Psoas muscle (tissue), 8 donors: Measurements from ENCODE around the gene CYSRT1. TPM values are rescaled to one million over a fixed set of nuclear protein-coding genes. Genes with fewer than 3 reads are reported as not detected.

Experiments
- ATAC-seq, 4 donors: fragments of 200-7000 bp; cut with Tn5 transposase; one replicate each; pipeline ENCODE4 v1.9.1; 2020; ENCODE audit warnings: moderate library complexity in 3 of 4, mild to moderate bottlenecking in 2 of 4
- DNase-seq, 2 donors: peaks; one replicate each; pipeline ENCODE4 v3.0.0-alpha.2; 2020
- H3K27ac ChIP-seq: fragments of 200-600 bp; one replicate; pipeline ENCODE4 v1.8.0; 2022
- H3K27me3 ChIP-seq, 3 donors: fragments of 200-600 bp in 1 of 3; one replicate each; pipeline versions ENCODE4 v1.6.1 to v1.8.0; 2013 to 2022; ENCODE audit warnings: low read length in 2 of 3, mild to moderate bottlenecking in 2 of 3, moderate library complexity in 1 of 3; ENCODE audit not compliant: insufficient read depth in 3 of 3
- H3K36me3 ChIP-seq, 2 donors: fragments of 200-600 bp in 1 of 2; one replicate each; pipeline versions ENCODE4 v1.6.1 to v1.8.0; 2013 to 2022; ENCODE audit warnings: low read depth in 1 of 2, mild to moderate bottlenecking in 1 of 2, moderate library complexity in 1 of 2; ENCODE audit not compliant: insufficient read depth in 1 of 2
- H3K4me1 ChIP-seq: fragments of 200-600 bp; one replicate; pipeline ENCODE4 v1.8.0; 2022
- H3K4me3 ChIP-seq: fragments of 200-600 bp; one replicate; pipeline ENCODE4 v1.8.0; 2022; ENCODE audit warnings: mild to moderate bottlenecking
- H3K9me3 ChIP-seq: fragments of 200-600 bp; one replicate; pipeline ENCODE4 v1.8.0; 2022
- CTCF ChIP-seq: fragments of 200-600 bp; IDR thresholded peaks from one replicate; pipeline ENCODE4 v1.8.0; 2022; ENCODE audit warnings: antibody characterized with exemption
- WGBS, 3 donors: extraction: QIAGEN DNeasy Blood & Tissue Kit; methylation state at CpG; one replicate each; pipeline versions ENCODE4 v1.1.6 to v1.1.7; 2013; 5-methylcytosine and 5-hydroxymethylcytosine counted together
- intact Hi-C, 2 donors: fragments of 100-400 bp; cut with DNase I; formaldehyde crosslinking; loops; one replicate each; pipeline versions ENCODE4 v1.11.0 to v1.14.2; 2022
- polyA plus RNA-seq, 3 donors: library from polyadenylated mRNA; stranded (reverse); fragments of 200-250 nt; gene quantifications; one replicate each; pipeline ENCODE4 v1.2.3, GENCODE V29; 2013
- total RNA-seq, 4 donors: library from RNA; stranded (reverse); fragmentation: NEBNext Ultra II Directional in 2 of 4; extraction: Animal tissue kit (Norgen Biotek cat#: 25700) in 2 of 4; gene quantifications; one replicate each; pipeline versions ENCODE4 v1.2.1 to v1.2.4, GENCODE V29; 2021 to 2023
- donor health status: healthy with polysubstance abuse.
- donor health status: DM: no; HTN: no; CAD: no; lungs with moderate emphysema.
- donor health status: Bipolar disorder and iron deficiency.
- donor health status: healthy.
- donor health status: DM: yes; HTN: yes; CAD: no.
- donor health status: DM: no; HTN: no; CAD: no.
- donor health status: DM: no; HTN: no; CAD: no.
- donor health status: DM: yes; HTN: yes; CAD: no.

The CYSRT1 gene
- total and polyA plus RNA-seq, 7 donors, result 0.08 to 1.1 (median 0.25) TPM; not detected in 1

GRCh38 chr9:137190315-137190856, 34.6 kb upstream of the CYSRT1 start:
- DNase-seq (no peak), ATAC-seq (no peak)
- Histone ChIP-seq H3K4me3 (peak overlapping the region; percentile 93), H3K36me3 (peaks cover 3 to 43% of the 10 kb centered on the region in 2 donors), H3K4me1 (peaks cover 53% of the 10 kb centered on the region), H3K27ac (no peak overlapping the region), H3K9me3 (no peaks in the 10 kb centered on the region), H3K27me3 (no peaks in the 10 kb centered on the region)
- TF ChIP-seq CTCF, result no peak
- intact Hi-C loops, result no loop called here
- WGBS, 3 donors, result 55 to 67% (median 66%) methylated on average over 9 of the region's 9 CpGs

GRCh38 chr9:137191245-137191644, 33.7 kb upstream of the CYSRT1 start:
- no peak for ATAC-seq
- no peak overlapping the region for H3K27ac ChIP-seq

GRCh38 chr9:137191691-137192447, 33.1 kb upstream of the CYSRT1 start:
- WGBS, 3 donors, result 76 to 81% (median 79%) methylated on average over 21 to 22 of the region's 22 CpGs
- Histone ChIP-seq H3K4me3 (no peak overlapping the region), H3K36me3 (peaks cover 3 to 35% of the 10 kb centered on the region in 2 donors), H3K4me1 (peaks cover 41% of the 10 kb centered on the region), H3K27me3 (no peaks in the 10 kb centered on the region), H3K9me3 (no peaks in the 10 kb centered on the region), H3K27ac (no peak overlapping the region)
- DNase-seq, result no peak
- TF ChIP-seq CTCF, result no peak
- intact Hi-C loops, result no loop called here
- no peak for ATAC-seq

More at GRCh38 chr9:137191245-137191644, 33.7 kb upstream of the CYSRT1 start:
- intact Hi-C loops, result no loop called here
- Histone ChIP-seq H3K36me3 (peaks cover 3 to 36% of the 10 kb centered on the region in 2 donors), H3K9me3 (no peaks in the 10 kb centered on the region), H3K4me3 (no peak overlapping the region), H3K4me1 (peaks cover 47% of the 10 kb centered on the region), H3K27me3 (no peaks in the 10 kb centered on the region)
- no peak for DNase-seq
- no peak for TF ChIP-seq CTCF
- 69 to 83% (median 71%) methylated on average over 3 of the region's 3 CpGs for WGBS, 3 donors

- no peak for ATAC-seq
- intact Hi-C loops, result no loop called here
- no peak for TF ChIP-seq CTCF
- Histone ChIP-seq H3K4me1 (peaks cover 35% of the 10 kb centered on the region), H3K9me3 (no peaks in the 10 kb centered on the region), H3K27ac (no peak overlapping the region), H3K27me3 (no peaks in the 10 kb centered on the region), H3K4me3 (no peak overlapping the region), H3K36me3 (peaks cover 3 to 29% of the 10 kb centered on the region in 2 donors)
- 82 to 84% (median 83%) methylated on average over 10 of the region's 10 CpGs for WGBS, 3 donors
- DNase-seq, result no peak
Observed at GRCh38 chr9:137192448-137192780, 32.6 kb upstream of the CYSRT1 start.
